Loucy (cell line): ENCODE measurements around the gene ARID1B.

Experiments
- H2AFZ ChIP-seq: fragments of 200-600 bp; sonication (generic); 2 replicates; pipeline ENCODE4 v1.6.0; 2016; ENCODE audit warnings: antibody characterized with exemption, mild to moderate bottlenecking, low read length, moderate library complexity
- H3F3A ChIP-seq: fragments of 200-600 bp; 2 replicates; pipeline ENCODE4 v1.6.0; 2016; ENCODE audit warnings: antibody characterized with exemption, low read depth, mild to moderate bottlenecking
- H3K27me3 ChIP-seq: fragments of 200-600 bp; sonication (generic); 2 replicates; pipeline ENCODE4 v1.6.1; 2014; ENCODE audit warnings: low read length, mild to moderate bottlenecking; ENCODE audit not compliant: insufficient read depth, poor library complexity, severe bottlenecking
- H3K36me3 ChIP-seq: fragments of 200-600 bp; sonication (generic); 2 replicates; pipeline ENCODE4 v1.6.1; 2016; ENCODE audit warnings: low read length; ENCODE audit not compliant: insufficient read depth
- H3K4me1 ChIP-seq: fragments of 200-600 bp; sonication (generic); 2 replicates; pipeline ENCODE4 v1.5.1; 2014; ENCODE audit warnings: low read length, mild to moderate bottlenecking; ENCODE audit not compliant: insufficient read depth, poor library complexity, severe bottlenecking
- H3K4me2 ChIP-seq: fragments of 200-600 bp; sonication (generic); 2 replicates; pipeline ENCODE4 v1.6.0; 2014; ENCODE audit warnings: antibody characterized with exemption, low read length, low read depth, mild to moderate bottlenecking; ENCODE audit not compliant: poor library complexity, severe bottlenecking
- H3K4me3 ChIP-seq: fragments of 200-600 bp; sonication (generic); 2 replicates; pipeline ENCODE4 v1.5.1; 2014; ENCODE audit warnings: low read length, mild to moderate bottlenecking, mixed read lengths; ENCODE audit not compliant: poor library complexity, severe bottlenecking
- H3K79me2 ChIP-seq: fragments of 200-600 bp; sonication (generic); 2 replicates; pipeline ENCODE4 v1.6.1; 2014; ENCODE audit warnings: low read length; ENCODE audit not compliant: insufficient read depth
- H3K9ac ChIP-seq: fragments of 200-600 bp; sonication (generic); 2 replicates; pipeline ENCODE4 v1.6.0; 2014; ENCODE audit warnings: mild to moderate bottlenecking, low read depth, low read length, moderate library complexity; ENCODE audit not compliant: poor library complexity, severe bottlenecking
- H3K9me2 ChIP-seq: fragments of 200-600 bp; sonication (generic); replicated peaks from 2 replicates; pipeline ENCODE4 v1.6.1; 2016; ENCODE audit warnings: low read depth, low read length, mixed read lengths
- H3K9me3 ChIP-seq: fragments of 200-600 bp; sonication (generic); 2 replicates; pipeline ENCODE4 v1.6.1; 2014; ENCODE audit warnings: mild to moderate bottlenecking, antibody characterized with exemption, low read length, low read depth; ENCODE audit not compliant: insufficient read depth
- H4K20me1 ChIP-seq: fragments of 200-600 bp; sonication (generic); 2 replicates; pipeline ENCODE4 v1.6.0; 2014; ENCODE audit warnings: antibody characterized with exemption, low read length, mild to moderate bottlenecking; ENCODE audit not compliant: insufficient read depth, poor library complexity, severe bottlenecking
- CTCF ChIP-seq: fragments of 200-600 bp; sonication (generic); conservative IDR thresholded peaks from 2 replicates; pipeline ENCODE4 v1.5.1; 2014; ENCODE audit warnings: mild to moderate bottlenecking, antibody characterized with exemption, low read length
- EZH2phosphoT487 ChIP-seq: fragments of 200-600 bp; IDR thresholded peaks from 2 replicates; pipeline ENCODE4 v1.6.1; 2018; ENCODE audit warnings: antibody characterized with exemption, mild to moderate bottlenecking, moderate library complexity, borderline replicate concordance

Gene ARID1B

DNA sequence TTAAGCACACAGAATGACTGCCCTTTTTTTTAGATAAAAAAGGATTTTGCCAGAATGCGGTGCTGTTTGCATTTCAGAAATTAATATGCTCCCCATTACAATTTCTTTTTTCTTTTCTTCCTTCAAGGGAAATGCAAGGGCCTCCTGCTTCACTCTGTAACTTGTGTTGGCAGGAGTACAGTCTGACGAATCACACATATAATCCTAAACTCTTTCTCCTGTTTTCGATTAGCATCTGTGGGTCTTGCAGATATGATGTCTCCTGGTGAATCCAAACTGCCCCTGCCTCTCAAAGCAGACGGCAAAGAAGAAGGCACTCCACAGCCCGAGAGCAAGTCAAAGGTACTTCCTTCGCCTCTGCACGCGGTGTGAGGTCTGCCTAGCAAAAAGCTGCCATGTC, 396.6 kb downstream of the ARID1B start:
- no peaks in the 10 kb centered on the region for H3K79me2 ChIP-seq
- H3K27me3 ChIP-seq, result no peaks in the 10 kb centered on the region
- H3K36me3 ChIP-seq, result peaks cover 29% of the 10 kb centered on the region
- H2AFZ ChIP-seq, result no peak overlapping the region
- no peaks in the 10 kb centered on the region for H3K4me1 ChIP-seq
- H3K4me3 ChIP-seq, result no peak overlapping the region
- no peaks in the 10 kb centered on the region for H3F3A ChIP-seq
- no peaks in the 10 kb centered on the region for H3K9me3 ChIP-seq
- H4K20me1 ChIP-seq, result no peaks in the 10 kb centered on the region
- H3K9ac ChIP-seq, result no peak overlapping the region
- H3K4me2 ChIP-seq, result no peak overlapping the region
- TF ChIP-seq CTCF (no peak), EZH2phosphoT487 (no peak)
- H3K9me2 ChIP-seq, result no peaks in the 10 kb centered on the region

DNA sequence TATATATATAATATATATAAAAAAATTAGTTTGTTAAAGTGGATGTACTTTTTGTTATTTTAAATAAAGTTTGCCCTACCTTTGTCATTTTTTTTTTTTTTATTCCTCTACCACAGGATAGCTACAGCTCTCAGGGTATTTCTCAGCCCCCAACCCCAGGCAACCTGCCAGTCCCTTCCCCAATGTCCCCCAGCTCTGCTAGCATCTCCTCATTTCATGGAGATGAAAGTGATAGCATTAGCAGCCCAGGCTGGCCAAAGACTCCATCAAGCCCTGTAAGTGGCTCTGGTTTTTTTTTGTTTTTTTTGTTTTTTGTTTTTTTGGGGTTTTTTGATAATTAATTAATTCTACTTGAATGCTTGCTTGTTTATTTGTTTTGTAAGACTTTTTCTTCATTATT, 397.6 kb downstream of the ARID1B start:
- TF ChIP-seq EZH2phosphoT487, result no peak
- TF ChIP-seq CTCF, result no peak
- Histone ChIP-seq H3K4me2 (no peak overlapping the region), H3K27me3 (no peaks in the 10 kb centered on the region), H2AFZ (no peak overlapping the region), H3K4me1 (no peaks in the 10 kb centered on the region), H3K79me2 (no peaks in the 10 kb centered on the region), H3K9me2 (no peaks in the 10 kb centered on the region), H3K9me3 (no peaks in the 10 kb centered on the region), H3K4me3 (no peak overlapping the region), H3K9ac (no peak overlapping the region), H3K36me3 (peaks cover 25% of the 10 kb centered on the region), H3F3A (no peaks in the 10 kb centered on the region), H4K20me1 (no peaks in the 10 kb centered on the region)

DNA sequence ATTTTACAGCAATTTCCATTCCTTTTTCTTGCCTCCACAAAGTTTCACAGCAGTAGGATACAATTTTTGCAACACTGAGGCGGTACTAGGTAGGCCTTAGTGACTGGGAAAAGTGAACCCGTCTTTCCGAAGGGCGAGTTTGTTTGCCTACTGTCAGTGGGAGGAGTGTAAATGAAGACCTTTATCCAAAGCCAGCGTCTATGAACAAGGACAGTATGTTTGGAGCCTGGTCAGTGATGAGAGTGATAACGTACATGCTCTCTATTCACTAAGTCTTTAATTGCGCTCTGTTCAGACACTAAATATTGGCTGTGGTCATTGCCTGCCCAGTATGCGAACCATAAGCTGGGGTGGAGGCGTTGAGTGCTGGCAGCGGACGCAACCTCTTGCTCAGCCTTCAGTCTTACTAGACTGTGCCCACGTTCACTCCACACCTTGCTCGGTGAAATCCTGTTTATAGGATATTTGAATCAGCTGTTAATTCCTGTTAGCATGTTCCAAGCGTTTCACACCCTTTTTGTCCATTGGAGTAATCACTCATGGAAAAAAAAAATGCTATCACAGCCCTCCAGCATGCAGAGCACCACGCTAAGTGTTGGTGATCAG, 400.7 kb downstream of the ARID1B start:
- H3K79me2 ChIP-seq, result no peaks in the 10 kb centered on the region
- peaks cover 40% of the 10 kb centered on the region for H3K36me3 ChIP-seq
- H3F3A ChIP-seq, result no peaks in the 10 kb centered on the region
- H3K4me3 ChIP-seq, result no peak overlapping the region
- H3K4me1 ChIP-seq, result no peaks in the 10 kb centered on the region
- no peaks in the 10 kb centered on the region for H3K9me3 ChIP-seq
- H2AFZ ChIP-seq, result no peak overlapping the region
- H3K27me3 ChIP-seq, result no peaks in the 10 kb centered on the region
- TF ChIP-seq CTCF, result no peak
- no peak for TF ChIP-seq EZH2phosphoT487
- H3K4me2 ChIP-seq, result no peak overlapping the region
- no peaks in the 10 kb centered on the region for H3K9me2 ChIP-seq
- no peak overlapping the region for H3K9ac ChIP-seq
- no peaks in the 10 kb centered on the region for H4K20me1 ChIP-seq
